Transverse colon (tissue), 3 donors: ENCODE results near the gene TAF4.

ENCODE experiments used
- POLR2A ChIP-seq: fragments of 450-650 bp; IDR thresholded peaks from one replicate; pipeline ENCODE4 v1.6.1; 2016; ENCODE audit warnings: antibody characterized with exemption, mild to moderate bottlenecking, moderate library complexity
- TF ChIP-seq, protein P1 (sequence below), 5 experiments: fragments of 200-600 bp in 3 of 5; fragments of 450-650 bp in 2 of 5; sonication (generic) in 3 of 5; IDR thresholded peaks; 1 replicate in 2 of 5; 2 replicates in 3 of 5; pipeline ENCODE4 v1.5.1; 2016 to 2017; ENCODE audit warnings: antibody characterized with exemption in 5 of 5, inconsistent platforms in 3 of 5, mild to moderate bottlenecking in 2 of 5, moderate library complexity in 1 of 5

DNA sequence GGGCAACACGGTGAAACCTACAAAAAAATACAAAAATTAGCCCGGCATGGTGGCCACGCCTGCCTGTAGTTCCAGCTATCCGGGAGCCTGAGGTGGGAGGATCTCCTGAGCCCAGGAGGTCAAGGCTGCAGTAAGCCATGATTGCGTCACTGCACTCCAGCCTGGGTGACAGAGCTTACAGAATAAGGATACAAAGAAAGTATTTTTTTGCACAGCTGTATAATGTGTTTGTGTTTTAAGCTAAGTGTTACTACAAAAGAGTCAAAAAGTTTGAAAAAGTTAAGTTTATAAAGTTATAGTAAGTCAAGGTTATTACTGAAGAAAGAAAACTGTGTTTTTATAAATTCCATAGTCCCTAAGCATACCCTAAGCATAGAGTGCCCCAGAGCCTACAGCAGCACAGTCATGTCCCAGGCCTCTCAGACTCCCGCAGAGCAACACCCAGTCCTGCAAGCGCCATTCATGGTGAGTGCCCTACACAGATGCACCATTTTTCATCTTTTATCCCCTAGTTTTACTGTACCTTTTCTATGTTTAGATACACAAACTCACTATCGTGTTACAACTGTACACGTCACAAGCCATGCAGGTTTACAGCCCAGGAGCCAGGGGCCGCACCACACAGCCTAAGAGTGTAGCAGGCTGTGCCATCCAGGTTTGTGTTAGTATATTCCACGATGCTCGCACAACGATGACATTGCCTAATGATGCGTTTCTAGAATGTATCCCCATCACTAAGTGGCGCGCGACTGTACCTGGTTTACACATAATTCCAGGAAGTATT, 22.4 kb downstream of the TAF4 start:
- no peak for TF ChIP-seq POLR2A
- TF ChIP-seq, protein P1, sequence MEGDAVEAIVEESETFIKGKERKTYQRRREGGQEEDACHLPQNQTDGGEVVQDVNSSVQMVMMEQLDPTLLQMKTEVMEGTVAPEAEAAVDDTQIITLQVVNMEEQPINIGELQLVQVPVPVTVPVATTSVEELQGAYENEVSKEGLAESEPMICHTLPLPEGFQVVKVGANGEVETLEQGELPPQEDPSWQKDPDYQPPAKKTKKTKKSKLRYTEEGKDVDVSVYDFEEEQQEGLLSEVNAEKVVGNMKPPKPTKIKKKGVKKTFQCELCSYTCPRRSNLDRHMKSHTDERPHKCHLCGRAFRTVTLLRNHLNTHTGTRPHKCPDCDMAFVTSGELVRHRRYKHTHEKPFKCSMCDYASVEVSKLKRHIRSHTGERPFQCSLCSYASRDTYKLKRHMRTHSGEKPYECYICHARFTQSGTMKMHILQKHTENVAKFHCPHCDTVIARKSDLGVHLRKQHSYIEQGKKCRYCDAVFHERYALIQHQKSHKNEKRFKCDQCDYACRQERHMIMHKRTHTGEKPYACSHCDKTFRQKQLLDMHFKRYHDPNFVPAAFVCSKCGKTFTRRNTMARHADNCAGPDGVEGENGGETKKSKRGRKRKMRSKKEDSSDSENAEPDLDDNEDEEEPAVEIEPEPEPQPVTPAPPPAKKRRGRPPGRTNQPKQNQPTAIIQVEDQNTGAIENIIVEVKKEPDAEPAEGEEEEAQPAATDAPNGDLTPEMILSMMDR (IDR thresholded peaks at IDR 0.05): no peak
